Gastrocnemius medialis (tissue), 4 donors: ENCODE results near the gene GABBR2.

Experiments
- CTCF ChIP-seq, 5 experiments: fragments of 450-650 bp in 3 of 5; fragments of 200-600 bp in 2 of 5; sonication (generic) in 2 of 5; IDR thresholded peaks in 4 of 5; conservative IDR thresholded peaks in 1 of 5; 1 replicate in 4 of 5; 2 replicates in 1 of 5; pipeline ENCODE4 v1.5.1; 2016 to 2019; ENCODE audit warnings: antibody characterized with exemption in 5 of 5, mild to moderate bottlenecking in 3 of 5, moderate library complexity in 3 of 5
- POLR2A ChIP-seq, 2 donors: fragments of 450-650 bp; IDR thresholded peaks; one replicate each; pipeline ENCODE4 v1.6.1; 2017; ENCODE audit warnings: antibody characterized with exemption in 2 of 2, mild to moderate bottlenecking in 2 of 2, moderate library complexity in 2 of 2

DNA sequence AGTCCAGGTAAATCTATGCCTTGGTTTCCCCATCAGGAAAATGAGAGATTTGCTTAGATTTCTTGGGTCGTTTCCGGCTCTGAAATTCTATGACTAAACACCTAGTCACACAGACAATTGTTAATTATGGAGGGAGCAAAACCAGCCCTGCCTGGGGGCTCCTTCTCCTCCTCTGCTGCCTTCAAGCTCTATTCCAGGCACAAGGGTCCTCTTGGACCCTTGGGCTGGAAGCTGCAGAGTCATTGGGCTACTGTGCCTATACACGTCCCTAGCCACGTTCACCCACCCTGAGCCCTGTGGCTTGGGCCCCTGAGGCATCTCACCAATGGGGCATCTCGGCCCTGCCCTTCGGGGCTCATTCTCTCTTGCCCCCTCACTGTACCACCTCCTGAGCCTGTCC, 379.5 kb downstream of the GABBR2 start:
- TF ChIP-seq CTCF (IDR thresholded peaks at IDR 0.05 in 4 of 5, conservative IDR thresholded peaks at IDR 0.05 in 1 of 5), result no peak
- no peak for TF ChIP-seq POLR2A (IDR thresholded peaks at IDR 0.05)
